ENCODE measurements around the gene PISD. TPM values are rescaled to one million over a fixed set of nuclear protein-coding genes. Genes with fewer than 3 reads are reported as not detected.

Gene PISD
- total and polyA plus RNA-seq, 2 experiments from 2014 or later: 31.2 to 39.6 TPM

GRCh38 chr22:31650391-31650790 lies 11.6 kb downstream of the PISD start:
- TF ChIP-seq CTCF (IDR thresholded peaks at IDR 0.05; ENCODE audit: low read depth, low read length): no peak
- H3K27ac ChIP-seq: no peak overlapping the region
- H3K4me1 ChIP-seq (ENCODE audit: low read depth): peaks cover 3% of the 10 kb centered on the region
- H3K9me3 ChIP-seq (ENCODE audit: low read depth): no peaks in the 10 kb centered on the region
- peak in 1 of 2 donors; percentile 91 for DNase-seq (ENCODE audit: low read depth in 1 of 2, low spot score in 1 of 2)
- no peaks in the 10 kb centered on the region for H3K27me3 ChIP-seq
- no peak overlapping the region for H3K4me3 ChIP-seq
- peaks cover 14% of the 10 kb centered on the region for H3K36me3 ChIP-seq

GRCh38 chr22:31647523-31648320 lies 14.3 kb downstream of the PISD start:
- TF ChIP-seq CTCF (IDR thresholded peaks at IDR 0.05; ENCODE audit: low read depth, low read length): no peak
- no peak overlapping the region for H3K27ac ChIP-seq
- no peaks in the 10 kb centered on the region for H3K9me3 ChIP-seq (ENCODE audit: low read depth)
- H3K27me3 ChIP-seq: no peaks in the 10 kb centered on the region
- H3K4me1 ChIP-seq (ENCODE audit: low read depth): peaks cover 3% of the 10 kb centered on the region
- H3K4me3 ChIP-seq: no peak overlapping the region
- DNase-seq (ENCODE audit: low read depth in 1 of 2, low spot score in 1 of 2): peak in 1 of 2 donors; percentile 76
- peaks cover 17% of the 10 kb centered on the region for H3K36me3 ChIP-seq

DNA sequence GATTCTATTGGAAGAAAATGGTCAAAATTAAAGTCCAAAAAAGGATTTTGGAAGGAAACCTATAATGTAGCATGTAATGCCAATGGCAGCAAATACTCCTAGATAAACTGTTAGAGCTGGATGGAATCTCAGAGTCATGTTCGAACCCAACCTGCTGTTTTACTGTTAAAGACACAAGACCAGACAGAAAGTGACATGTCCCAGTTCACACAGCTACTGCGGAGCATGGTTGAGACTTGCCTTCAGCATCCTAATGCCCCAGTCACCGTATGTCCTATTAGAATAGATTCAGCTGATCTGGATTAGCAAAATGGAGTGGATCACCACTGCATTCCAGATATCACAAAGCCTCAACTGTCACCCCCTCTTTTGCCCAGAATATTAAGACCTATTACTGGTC lies 14.9 kb downstream of the PISD start:
- no peak for TF ChIP-seq CTCF (IDR thresholded peaks at IDR 0.05; ENCODE audit: low read depth, low read length)
- Histone ChIP-seq H3K27ac (peak overlapping the region; percentile 32), H3K4me1 (ENCODE audit: low read depth) (peaks cover 3% of the 10 kb centered on the region)

GRCh38 chr22:31646186-31647019 lies 15.6 kb downstream of the PISD start:
- Histone ChIP-seq H3K27ac (peak overlapping the region; percentile 53), H3K9me3 (ENCODE audit: low read depth) (no peaks in the 10 kb centered on the region), H3K4me3 (no peak overlapping the region), H3K4me1 (ENCODE audit: low read depth) (peaks cover 3% of the 10 kb centered on the region), H3K36me3 (peaks cover 17% of the 10 kb centered on the region), H3K27me3 (no peaks in the 10 kb centered on the region)
- DNase-seq (ENCODE audit: low read depth in 1 of 2, low spot score in 1 of 2): peak in 1 of 2 donors; percentile 91
- TF ChIP-seq CTCF (IDR thresholded peaks at IDR 0.05; ENCODE audit: low read depth, low read length): no peak

More for the DNA sequence above, 14.9 kb downstream of the PISD start:
- H3K9me3 ChIP-seq (ENCODE audit: low read depth): no peaks in the 10 kb centered on the region
- H3K36me3 ChIP-seq: peaks cover 17% of the 10 kb centered on the region
- DNase-seq (ENCODE audit: low read depth in 1 of 2, low spot score in 1 of 2): no peak
- H3K27me3 ChIP-seq: no peaks in the 10 kb centered on the region
- H3K4me3 ChIP-seq: no peak overlapping the region

DNA sequence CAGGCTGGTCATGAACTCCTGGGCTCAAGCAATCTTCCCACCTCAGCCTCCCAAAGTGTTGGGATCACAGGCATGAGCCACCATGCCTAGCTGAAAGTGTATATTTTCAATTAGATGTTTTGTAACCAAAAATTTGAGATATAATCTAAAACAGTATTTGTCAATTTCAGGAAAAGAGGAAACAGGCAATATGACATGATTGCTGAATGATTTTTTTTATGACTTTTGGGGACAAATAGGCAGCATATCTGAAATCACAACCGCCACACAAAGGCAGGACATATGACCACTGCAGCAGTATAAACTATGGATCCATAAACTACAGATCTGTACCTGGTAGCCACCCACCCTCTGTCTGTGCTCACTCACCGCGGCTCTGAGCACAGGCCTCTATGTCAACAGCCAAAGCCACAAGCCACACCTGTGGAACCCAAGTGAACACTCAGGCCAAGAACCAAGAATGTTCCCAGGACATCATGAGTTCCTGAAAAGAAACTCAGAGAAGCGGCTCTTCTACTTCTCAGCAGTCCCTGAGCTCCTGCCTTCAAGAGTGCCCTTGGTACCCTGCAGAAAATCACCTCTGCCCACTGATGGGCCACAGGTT lies 22.5 kb downstream of the PISD start:
- no peak for TF ChIP-seq CTCF (IDR thresholded peaks at IDR 0.05; ENCODE audit: low read depth, low read length)
- no peak overlapping the region for H3K27ac ChIP-seq
- no peaks in the 10 kb centered on the region for H3K27me3 ChIP-seq
- H3K9me3 ChIP-seq (ENCODE audit: low read depth): no peaks in the 10 kb centered on the region
- no peak overlapping the region for H3K4me3 ChIP-seq
- H3K36me3 ChIP-seq: no peaks in the 10 kb centered on the region
- no peak for DNase-seq (ENCODE audit: low read depth in 1 of 2, low spot score in 1 of 2)
- H3K4me1 ChIP-seq (ENCODE audit: low read depth): peaks cover 12% of the 10 kb centered on the region
